Fibroblast of the aortic adventitia (primary cell): ENCODE measurements around the gene MYLIP. TPM values are rescaled to one million over a fixed set of nuclear protein-coding genes. Genes with fewer than 3 reads are reported as not detected.

ENCODE experiments used
- DNase-seq: peaks from one replicate; pipeline ENCODE4 v3.0.0-alpha.2; 2010; ENCODE audit warnings: low read depth
- H3K4me3 ChIP-seq: 2 replicates; pipeline ENCODE4 v1.5.1; 2011; ENCODE audit warnings: low read depth, mild to moderate bottlenecking, control low read depth, low read length, moderate library complexity
- CTCF ChIP-seq: IDR thresholded peaks from 2 replicates; pipeline ENCODE4 v1.5.1; 2011; ENCODE audit warnings: mild to moderate bottlenecking, low read length, control low read depth, inconsistent platforms; ENCODE audit not compliant: insufficient read depth
- total RNA-seq: library from RNA; depleted of rRNA; stranded (reverse); fragments of >200 nt; gene quantifications from 2 replicates; pipeline ENCODE4 v1.2.3, GENCODE V29; 2012; ENCODE audit warnings: low replicate concordance

The MYLIP gene
- total RNA-seq, 1 donor, result 36.1 TPM

DNA sequence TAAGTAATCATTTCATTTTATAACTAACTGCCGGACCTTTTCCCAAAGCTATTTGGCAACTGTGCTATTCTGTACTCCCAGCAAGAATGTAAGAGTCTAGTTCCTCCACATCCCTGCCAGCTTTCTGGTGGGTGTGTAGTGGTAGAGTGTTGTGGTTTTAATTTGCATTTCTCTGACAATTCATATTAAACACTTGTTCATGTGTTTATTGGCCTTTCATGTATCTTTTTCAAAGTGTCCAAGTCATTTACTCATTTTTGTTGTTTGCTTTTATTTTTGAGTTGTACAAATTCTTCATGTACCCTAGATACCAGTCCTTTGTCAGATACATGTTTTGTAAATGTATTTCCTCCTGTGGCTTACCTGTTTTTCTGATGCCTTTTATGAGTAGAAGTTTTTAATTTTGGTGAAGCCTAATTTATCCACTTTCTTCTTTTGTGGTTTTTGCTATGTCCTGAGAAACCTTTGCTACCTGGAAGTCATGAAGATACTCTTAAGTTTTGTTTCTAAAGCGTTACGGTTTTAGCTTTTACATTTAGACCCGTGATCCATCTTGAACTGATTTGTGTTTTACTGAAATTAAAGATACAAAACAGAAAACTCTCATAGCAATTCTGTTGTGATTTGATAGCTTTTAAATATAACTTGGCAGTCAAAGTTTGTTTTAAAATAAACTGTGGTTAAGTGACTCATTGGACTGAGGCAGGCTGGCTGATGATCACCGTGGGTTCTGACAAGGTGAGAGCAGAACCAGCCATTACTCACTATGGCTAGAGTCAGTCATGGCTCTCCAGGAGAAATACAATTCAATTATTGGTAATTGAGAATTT, 8.0 kb downstream of the MYLIP start:
- TF ChIP-seq CTCF, result no peak
- H3K4me3 ChIP-seq, result peak overlapping the region; percentile 20
- peak; percentile 91 for DNase-seq

DNA sequence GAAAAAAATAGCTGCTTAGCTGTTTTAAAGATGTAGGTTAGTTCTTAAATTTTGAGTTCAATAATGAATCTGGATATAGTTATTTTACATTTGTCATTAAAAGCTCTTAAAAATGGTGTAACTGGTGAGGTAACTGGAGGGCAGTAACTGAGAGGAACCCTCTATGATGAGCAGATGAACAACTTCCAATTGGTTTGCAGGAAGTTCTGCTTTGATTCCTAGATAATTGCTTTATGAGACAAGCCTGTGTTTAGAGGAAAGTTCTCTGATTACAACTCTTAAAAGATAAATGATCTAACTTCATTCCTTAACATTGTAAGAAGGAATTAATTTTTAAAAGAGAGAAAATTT, 8.5 kb downstream of the MYLIP start:
- H3K4me3 ChIP-seq, result no peak overlapping the region
- no peak for DNase-seq
- TF ChIP-seq CTCF, result no peak

DNA sequence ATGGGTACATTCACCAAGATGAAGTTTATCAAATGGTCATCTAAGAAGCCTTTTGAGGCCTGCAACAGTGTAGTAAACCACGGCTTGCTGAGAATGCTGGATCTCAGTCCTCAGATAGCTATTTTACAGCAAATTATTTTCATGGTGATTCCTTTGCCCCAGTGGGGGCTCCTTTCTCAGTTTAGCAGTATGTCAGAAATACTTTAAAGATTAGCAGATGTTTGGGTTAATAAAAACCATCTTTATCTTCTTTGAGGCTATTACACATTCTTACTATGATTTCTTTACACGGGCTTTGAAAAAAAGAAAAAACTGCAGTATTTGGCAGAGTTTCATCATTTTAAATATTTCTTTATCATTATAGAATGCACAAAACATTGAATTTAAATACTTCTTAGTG, 10.7 kb downstream of the MYLIP start:
- no peak overlapping the region for H3K4me3 ChIP-seq
- DNase-seq, result peak; percentile 59
- TF ChIP-seq CTCF, result no peak

DNA sequence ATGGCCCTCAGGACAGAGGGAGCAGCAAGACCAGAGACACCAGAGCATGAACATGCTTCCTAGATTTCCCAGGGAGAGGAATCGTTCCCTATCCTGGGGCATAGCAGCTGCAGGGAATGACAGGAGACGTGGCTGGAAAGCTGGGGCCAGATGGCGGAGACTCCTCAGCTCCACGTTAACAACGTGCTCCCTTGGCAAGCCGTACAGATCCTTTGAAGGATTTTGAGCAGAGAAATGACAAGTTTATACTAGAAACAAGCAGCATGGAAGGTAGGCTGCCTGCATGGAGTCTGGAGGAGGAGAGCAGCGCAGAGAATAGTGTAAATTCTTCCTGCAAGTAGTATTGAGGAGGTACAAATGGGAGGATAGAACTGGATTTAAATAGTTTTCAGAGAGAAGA, 11.7 kb downstream of the MYLIP start:
- no peak for TF ChIP-seq CTCF
- no peak for DNase-seq
- H3K4me3 ChIP-seq, result no peak overlapping the region

DNA sequence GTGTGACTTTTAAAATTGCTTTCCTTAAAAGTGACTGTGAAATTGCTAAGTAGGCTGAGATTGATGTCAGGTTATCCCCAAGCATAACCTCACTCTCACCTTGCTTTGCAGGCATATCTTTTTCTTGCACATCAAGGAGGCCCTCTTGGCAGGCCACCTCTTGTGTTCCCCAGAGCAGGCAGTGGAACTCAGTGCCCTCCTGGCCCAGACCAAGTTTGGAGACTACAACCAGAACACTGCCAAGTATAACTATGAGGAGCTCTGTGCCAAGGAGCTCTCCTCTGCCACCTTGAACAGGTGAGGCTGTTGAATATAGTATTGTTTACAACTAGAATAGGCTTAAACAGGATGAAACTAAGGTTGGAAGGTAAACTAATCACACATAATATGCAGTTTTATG, 12.6 kb downstream of the MYLIP start:
- H3K4me3 ChIP-seq, result no peak overlapping the region
- DNase-seq, result no peak
- TF ChIP-seq CTCF, result no peak

GRCh38 chr6:16145038-16145437, 16.2 kb downstream of the MYLIP start:
- TF ChIP-seq CTCF, result no peak
- H3K4me3 ChIP-seq, result no peak overlapping the region
- DNase-seq, result no peak

DNA sequence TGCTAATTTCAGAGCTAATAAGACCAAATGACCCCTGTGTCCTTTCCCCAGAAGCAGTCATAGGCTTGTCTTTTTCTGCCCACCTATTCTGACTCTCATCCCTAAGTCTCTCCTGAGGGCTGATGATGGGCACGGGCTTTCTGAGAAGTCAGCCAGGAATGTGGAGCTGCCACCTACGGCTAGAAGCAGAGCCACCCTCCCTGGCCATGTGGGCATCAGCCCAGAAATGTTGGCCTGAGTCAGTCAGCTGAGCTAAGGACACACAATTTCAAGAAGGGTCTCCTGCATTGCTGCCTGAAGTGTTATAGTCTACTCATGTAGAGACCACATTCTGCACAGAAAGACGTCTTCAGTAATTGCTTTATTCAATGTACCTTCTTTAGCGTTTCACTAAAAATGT, 17.1 kb downstream of the MYLIP start:
- DNase-seq, result peak; percentile 20
- TF ChIP-seq CTCF, result no peak
- no peak overlapping the region for H3K4me3 ChIP-seq
